NOMO-1 (cell line): ENCODE measurements around the gene CLEC16A.

Experiments used
- DNase-seq, 2 experiments: peaks; one replicate each; lab custom pipeline; 2025; ENCODE audit not compliant: unreplicated experiment in 2 of 2; lab: John Stamatoyannopoulos, UW

The CLEC16A gene

GRCh38 chr16:11225677-11226549 is 281.5 kb downstream of the CLEC16A start:
- DNase-seq = no peak

GRCh38 chr16:11229432-11229831 is 285.1 kb downstream of the CLEC16A start:
- DNase-seq = no peak

- DNase-seq = no peak
Observed at GRCh38 chr16:11229906-11230305, 285.5 kb downstream of the CLEC16A start.

GRCh38 chr16:11231367-11231970 is 287.1 kb downstream of the CLEC16A start:
- DNase-seq = no peak
